K562 (cell line): ENCODE measurements around the gene ETNK1. TPM values are rescaled to one million over a fixed set of nuclear protein-coding genes. Genes with fewer than 3 reads are reported as not detected.

Source experiments
- ATAC-seq: fragments of 200-7000 bp; cut with Tn5 transposase; 3 replicates; pipeline ENCODE4 v1.9.1; 2020; ENCODE audit warnings: moderate library complexity
- BruUV-seq: library from RNA; stranded (reverse); fragments of 400-500 nt; replicated peaks from 2 replicates; lab custom pipeline; 2021; lab: Mats Ljungman, UMichigan
- CTCF ChIA-PET: fragments of 300-600 bp; formaldehyde crosslinking; extraction: SDS; loops from one replicate; lab custom pipeline; 2021; ENCODE audit warnings: low intra/inter-chr PET ratio; lab: Yijun Ruan, JAX
- POLR2A ChIA-PET: fragments of 300-600, 350-650 bp; sonication (Branson Sonifier 250); formaldehyde crosslinking; extraction: SDS; loops from one replicate; lab custom pipeline; 2021; ENCODE audit warnings: antibody characterized with exemption, inconsistent platforms; lab: Yijun Ruan, JAX
- DNase-seq, 4 experiments: peaks; one replicate each; pipeline versions ENCODE4 v3.0.0 to v3.0.0-alpha.2; 2011 to 2018; ENCODE audit warnings: low spot score in 3 of 4, mixed read lengths in 3 of 4; ENCODE audit errors: extremely low read depth in 1 of 4
- FAIRE-seq: peaks from 2 replicates; lab custom pipeline; 2011; peaks lifted over from hg19 to GRCh38; lab: Jason Lieb, UNC
- H2AFZ ChIP-seq: 2 replicates; pipeline ENCODE4 v1.6.0; 2011; ENCODE audit warnings: low read depth, low read length, control low read depth, inconsistent platforms
- H3K27ac ChIP-seq: fragments of 200-600 bp; 3 replicates; pipeline ENCODE4 v1.8.0; 2011; ENCODE audit warnings: low read depth, mild to moderate bottlenecking, control low read depth, inconsistent platforms, low read length, moderate library complexity, mixed read lengths; ENCODE audit errors: extremely low read depth
- H3K27me3 ChIP-seq, 2 experiments: fragments of 300-600 bp in 1 of 2; 2 replicates in 1 of 2; 3 replicates in 1 of 2; pipeline versions ENCODE4 v1.6.0 to v1.8.0; 2011; ENCODE audit warnings: inconsistent platforms in 2 of 2, low read length in 2 of 2, mild to moderate bottlenecking in 1 of 2, mixed read lengths in 1 of 2, moderate library complexity in 1 of 2; ENCODE audit not compliant: control insufficient read depth in 2 of 2, insufficient read depth in 2 of 2
- H3K36me3 ChIP-seq: fragments of 300-600 bp; 3 replicates; pipeline ENCODE4 v1.8.0; 2011; ENCODE audit warnings: mild to moderate bottlenecking, low read length, inconsistent platforms; ENCODE audit not compliant: control insufficient read depth, insufficient read depth
- H3K4me1 ChIP-seq, 2 experiments: fragments of 200-600 bp in 1 of 2; replicated peaks in 1 of 2; 2 replicates in 1 of 2; 3 replicates in 1 of 2; pipeline versions ENCODE4 v1.5.1 to v1.8.0; 2011; ENCODE audit warnings: inconsistent platforms in 2 of 2, low read length in 2 of 2, mild to moderate bottlenecking in 1 of 2, mixed read lengths in 1 of 2, moderate library complexity in 1 of 2; ENCODE audit not compliant: control insufficient read depth in 2 of 2, insufficient read depth in 2 of 2
- H3K4me2 ChIP-seq: 2 replicates; pipeline ENCODE4 v1.6.1; 2011; ENCODE audit warnings: low read length, control low read depth, inconsistent platforms, mixed read lengths; ENCODE audit not compliant: insufficient read depth
- H3K4me3 ChIP-seq: fragments of 200-600 bp; sonication (generic), shearing (Covaris generic); 2 replicates; pipeline ENCODE4 v1.5.1; 2016; ENCODE audit warnings: control low read depth, inconsistent platforms
- H3K79me2 ChIP-seq: fragments of 200-600 bp; 3 replicates; pipeline ENCODE4 v1.8.0; 2011; ENCODE audit warnings: low read length, inconsistent platforms; ENCODE audit not compliant: control insufficient read depth, insufficient read depth
- H3K9ac ChIP-seq, 2 experiments: 2 replicates each; pipeline versions ENCODE4 v1.6.0 to v1.6.1; 2011; ENCODE audit warnings: low read depth in 2 of 2, low read length in 2 of 2, control low read depth in 1 of 2, inconsistent platforms in 1 of 2, mild to moderate bottlenecking in 1 of 2, mixed read lengths in 1 of 2; ENCODE audit not compliant: insufficient read depth in 1 of 2
- H3K9me1 ChIP-seq: one replicate; pipeline ENCODE4 v1.6.0; 2011; ENCODE audit warnings: inconsistent platforms, mild to moderate bottlenecking, low read length, moderate library complexity; ENCODE audit not compliant: control insufficient read depth, insufficient read depth
- H3K9me3 ChIP-seq: replicated peaks from 2 replicates; pipeline ENCODE4 v1.5.1; 2011; ENCODE audit warnings: low read depth, low read length, inconsistent platforms; ENCODE audit not compliant: control insufficient read depth, insufficient read depth
- H4K20me1 ChIP-seq: replicated peaks from 2 replicates; pipeline ENCODE4 v1.6.1; 2011; ENCODE audit warnings: low read length, inconsistent platforms, mixed read lengths; ENCODE audit not compliant: control insufficient read depth, insufficient read depth
- E2F8 ChIP-seq: fragments of 450-650 bp; IDR thresholded peaks from 2 replicates; pipeline ENCODE4 v1.7.1; 2018; ENCODE audit warnings: mild to moderate bottlenecking, low read depth; ENCODE audit not compliant: partially characterized antibody
- EGR1 ChIP-seq: fragments of 450-650 bp; conservative IDR thresholded peaks from 2 replicates; pipeline ENCODE4 v1.6.1; 2017; ENCODE audit warnings: mild to moderate bottlenecking
- KDM1A ChIP-seq, 2 experiments: fragments of 450-650 bp; IDR thresholded peaks; 2 replicates each; pipeline ENCODE4 v1.6.1; 2016; ENCODE audit warnings: mild to moderate bottlenecking in 2 of 2
- SAP30 ChIP-seq: fragments of 200-600 bp; sonication (generic); IDR thresholded peaks from 2 replicates; pipeline ENCODE4 v1.6.1; 2012; ENCODE audit warnings: borderline replicate concordance, low read depth, mild to moderate bottlenecking, moderate library complexity, low read length, control low read depth, inconsistent platforms; ENCODE audit not compliant: insufficient read depth, poor library complexity, severe bottlenecking
- WGBS: fragments of 100-300 bp; shearing (Covaris generic); methylation state at CpG from one replicate; pipeline ENCODE4 v1.1.6; 2016; ENCODE audit warnings: low coverage, mixed read lengths; ENCODE audit not compliant: insufficient coverage; ENCODE audit errors: missing lambda C conversion rate; 5-methylcytosine and 5-hydroxymethylcytosine counted together
- in situ Hi-C: fragments of 300-500 bp; cut with MboI; formaldehyde crosslinking; loops from 4 replicates; pipeline ENCODE4 v1.15.0; 2018; ENCODE audit warnings: inconsistent platforms, mixed read lengths
- intact Hi-C: fragments of 100-400 bp; cut with micrococcal nuclease; formaldehyde crosslinking; loops from 2 replicates; pipeline ENCODE4 v1.14.2; 2022
- polyA plus RNA-seq, 8 experiments: library from polyadenylated mRNA; depleted of rRNA in 4 of 8; stranded (reverse) in 5 of 8; unstranded in 3 of 8; fragments of >200 nt; fragmentation: Nextera tagmentation in 2 of 8; fragmentation: Illumina TruSeq in 1 of 8; extraction: Ambion mirVana in 2 of 8; extraction: Trizol in 1 of 8; gene quantifications; 2 replicates each; pipeline versions ENCODE4 v1.2.1 to v1.2.3, GENCODE V29; 2011 to 2014; ENCODE audit warnings: inconsistent platforms in 1 of 8, missing spikeins in 1 of 8
- total RNA-seq, 7 experiments: library from RNA; depleted of rRNA in 6 of 7; stranded (reverse); fragments of >200 nt in 6 of 7; fragmentation: Illumina TruSeq in 2 of 7; extraction: Trizol in 2 of 7; gene quantifications; 2 replicates each; pipeline versions ENCODE4 v1.2.1 to v1.2.3, GENCODE V29; 2011 to 2021; ENCODE audit warnings: low replicate concordance in 1 of 7

ETNK1 gene
- total and polyA plus RNA-seq, 9 of the 15 experiments (the other 6 are each of a cell fraction or from before 2014, with no cell fraction given): 10.0 to 70.5 (median 36.0) TPM

DNA sequence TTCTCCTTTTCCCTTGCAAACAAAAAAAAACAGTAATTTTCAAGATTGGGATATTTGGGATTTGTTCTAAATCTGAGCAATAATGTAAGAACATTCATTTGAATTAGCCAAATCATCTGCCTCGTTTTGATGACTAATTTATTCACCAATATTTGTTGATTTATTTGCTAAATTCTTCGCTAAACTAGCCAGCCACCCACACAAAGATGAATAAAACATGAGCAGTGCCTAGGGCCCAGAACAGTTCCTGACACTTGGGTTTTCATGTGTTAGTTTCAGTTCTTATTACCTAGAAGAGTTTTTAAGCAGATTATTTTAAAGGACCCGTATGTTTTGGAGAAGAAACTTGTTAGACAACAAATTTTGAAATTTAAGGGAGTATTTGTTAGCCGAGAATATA lies 1.4 kb downstream of the ETNK1 start:
- Histone ChIP-seq H3K4me2 (peak overlapping the region; percentile 97), H3K9me3 (peaks cover 7% of the 10 kb centered on the region; the same call in 1 of the 2 replicates), H3K27me3 (no peaks in the 10 kb centered on the region)
- peak; percentile 40 for ATAC-seq
- ChIA-PET CTCF (no interaction called here), POLR2A (no interaction called here)
- 0 out of 2 replicates have a peak, but pooled peaks have one; percentile 39 for TF ChIP-seq EGR1
- no peak for TF ChIP-seq KDM1A (IDR thresholded peaks at IDR 0.05)
- no peak for TF ChIP-seq E2F8
- TF ChIP-seq SAP30: no peak
- TF ChIP-seq, all 486 proteins: peak for 1
- Histone ChIP-seq H2AFZ (no peak overlapping the region), H3K27ac (peak overlapping the region; percentile 93; the same call in 2 of the 3 replicates), H3K79me2 (peaks cover 62% of the 10 kb centered on the region), H3K4me1 (peaks cover 5 to 10% of the 10 kb centered on the region in 2 experiments; a peak in 3 of 5 replicates), H4K20me1 (no peaks in the 10 kb centered on the region), H3K4me3 (peak overlapping the region; percentile 56), H3K9me1 (no peaks in the 10 kb centered on the region), H3K9ac (peak overlapping the region in 1 of 2 experiments; percentile 78; a peak in 2 of 4 replicates), H3K36me3 (peaks cover 11% of the 10 kb centered on the region)
- FAIRE-seq (peak; percentile 69), DNase-seq (peak in 2 of 4 experiments; percentile 11 to 31)
- WGBS: 2% methylated on average over 4 of the region's 4 CpGs
- intact Hi-C loops: loop anchor here (5.0 kb wide), 2 partner anchors 84 to 99 kb away; partner anchors contain the start of gene C2CD5
- in situ Hi-C loops: no loop called here
- no TSS peak for BruUV-seq
